NCI-H187 (cell line): ENCODE measurements around the gene ASTN2.

Source experiments
- DNase-seq, 2 experiments: peaks; one replicate each; lab custom pipeline; 2025; lab: John Stamatoyannopoulos, UW

The ASTN2 gene

GRCh38 chr9:116668970-116669695, 745.7 kb downstream of the ASTN2 start:
- no peak for DNase-seq

GRCh38 chr9:116663581-116663980, 751.3 kb downstream of the ASTN2 start:
- no peak for DNase-seq

- no peak for DNase-seq
Observed at GRCh38 chr9:116662646-116663310, 752.1 kb downstream of the ASTN2 start.

GRCh38 chr9:116661037-116661954, 753.6 kb downstream of the ASTN2 start:
- DNase-seq, result peak in 1 of 2 experiments; percentile 4

GRCh38 chr9:116658265-116658664, 756.6 kb downstream of the ASTN2 start:
- DNase-seq, result no peak

- no peak for DNase-seq
Observed at GRCh38 chr9:116656977-116657376, 757.9 kb downstream of the ASTN2 start.

GRCh38 chr9:116656501-116656971, 758.3 kb downstream of the ASTN2 start:
- no peak for DNase-seq

GRCh38 chr9:116654059-116654355, 760.9 kb downstream of the ASTN2 start:
- no peak for DNase-seq

- DNase-seq, result no peak
Observed at GRCh38 chr9:116653348-116654058, 761.4 kb downstream of the ASTN2 start.

GRCh38 chr9:116647515-116647809, 767.4 kb downstream of the ASTN2 start:
- no peak for DNase-seq

GRCh38 chr9:116646661-116647514, 768.0 kb downstream of the ASTN2 start:
- no peak for DNase-seq

GRCh38 chr9:116644091-116644688, 770.7 kb downstream of the ASTN2 start:
- no peak for DNase-seq

GRCh38 chr9:116643691-116644090, 771.2 kb downstream of the ASTN2 start:
- no peak for DNase-seq

- no peak for DNase-seq
Observed at GRCh38 chr9:116641292-116642059, 773.4 kb downstream of the ASTN2 start.

- DNase-seq, result no peak
Observed at GRCh38 chr9:116639251-116639741, 775.6 kb downstream of the ASTN2 start.

- DNase-seq, result no peak
Observed at GRCh38 chr9:116635908-116636307, 778.9 kb downstream of the ASTN2 start.

GRCh38 chr9:116632990-116633838, 781.6 kb downstream of the ASTN2 start:
- DNase-seq, result no peak

GRCh38 chr9:116629634-116630033, 785.2 kb downstream of the ASTN2 start:
- DNase-seq, result no peak

GRCh38 chr9:116628716-116629115, 786.1 kb downstream of the ASTN2 start:
- no peak for DNase-seq
